K562 (cell line): ENCODE data around the gene ZNF8. TPM values are rescaled to one million over a fixed set of nuclear protein-coding genes. Genes with fewer than 3 reads are reported as not detected.
"Not testable (repeated sequence)": the region's sequence is repeated elsewhere in the genome, so short reads cannot be mapped to it uniquely, and the experiment has no call there.

ENCODE experiments used
- ATAC-seq: fragments of 200-7000 bp; cut with Tn5 transposase; 3 replicates; pipeline ENCODE4 v1.9.1; 2020; ENCODE audit warnings: moderate library complexity
- BruUV-seq: library from RNA; stranded (reverse); fragments of 400-500 nt; replicated peaks from 2 replicates; lab custom pipeline; 2021; lab: Mats Ljungman, UMichigan
- CTCF ChIA-PET: fragments of 300-600 bp; formaldehyde crosslinking; extraction: SDS; loops from one replicate; lab custom pipeline; 2021; ENCODE audit warnings: low intra/inter-chr PET ratio; lab: Yijun Ruan, JAX
- POLR2A ChIA-PET: fragments of 300-600, 350-650 bp; sonication (Branson Sonifier 250); formaldehyde crosslinking; extraction: SDS; loops from one replicate; lab custom pipeline; 2021; ENCODE audit warnings: antibody characterized with exemption, inconsistent platforms; lab: Yijun Ruan, JAX
- DNase-seq, 4 experiments: peaks; one replicate each; pipeline versions ENCODE4 v3.0.0 to v3.0.0-alpha.2; 2011 to 2018; ENCODE audit warnings: low spot score in 3 of 4, mixed read lengths in 3 of 4; ENCODE audit errors: extremely low read depth in 1 of 4
- FAIRE-seq: peaks from 2 replicates; lab custom pipeline; 2011; peaks lifted over from hg19 to GRCh38; lab: Jason Lieb, UNC
- H2AFZ ChIP-seq: 2 replicates; pipeline ENCODE4 v1.6.0; 2011; ENCODE audit warnings: low read depth, low read length, control low read depth, inconsistent platforms
- H3K27ac ChIP-seq: fragments of 200-600 bp; 3 replicates; pipeline ENCODE4 v1.8.0; 2011; ENCODE audit warnings: low read depth, mild to moderate bottlenecking, control low read depth, inconsistent platforms, low read length, moderate library complexity, mixed read lengths; ENCODE audit errors: extremely low read depth
- H3K27me3 ChIP-seq, 2 experiments: fragments of 300-600 bp in 1 of 2; 2 replicates in 1 of 2; 3 replicates in 1 of 2; pipeline versions ENCODE4 v1.6.0 to v1.8.0; 2011; ENCODE audit warnings: inconsistent platforms in 2 of 2, low read length in 2 of 2, mild to moderate bottlenecking in 1 of 2, mixed read lengths in 1 of 2, moderate library complexity in 1 of 2; ENCODE audit not compliant: control insufficient read depth in 2 of 2, insufficient read depth in 2 of 2
- H3K36me3 ChIP-seq: fragments of 300-600 bp; 3 replicates; pipeline ENCODE4 v1.8.0; 2011; ENCODE audit warnings: mild to moderate bottlenecking, low read length, inconsistent platforms; ENCODE audit not compliant: control insufficient read depth, insufficient read depth
- H3K4me1 ChIP-seq, 2 experiments: fragments of 200-600 bp in 1 of 2; replicated peaks in 1 of 2; 2 replicates in 1 of 2; 3 replicates in 1 of 2; pipeline versions ENCODE4 v1.5.1 to v1.8.0; 2011; ENCODE audit warnings: inconsistent platforms in 2 of 2, low read length in 2 of 2, mild to moderate bottlenecking in 1 of 2, mixed read lengths in 1 of 2, moderate library complexity in 1 of 2; ENCODE audit not compliant: control insufficient read depth in 2 of 2, insufficient read depth in 2 of 2
- H3K4me2 ChIP-seq: 2 replicates; pipeline ENCODE4 v1.6.1; 2011; ENCODE audit warnings: low read length, control low read depth, inconsistent platforms, mixed read lengths; ENCODE audit not compliant: insufficient read depth
- H3K4me3 ChIP-seq: fragments of 200-600 bp; sonication (generic), shearing (Covaris generic); 2 replicates; pipeline ENCODE4 v1.5.1; 2016; ENCODE audit warnings: control low read depth, inconsistent platforms
- H3K79me2 ChIP-seq: fragments of 200-600 bp; 3 replicates; pipeline ENCODE4 v1.8.0; 2011; ENCODE audit warnings: low read length, inconsistent platforms; ENCODE audit not compliant: control insufficient read depth, insufficient read depth
- H3K9ac ChIP-seq, 2 experiments: 2 replicates each; pipeline versions ENCODE4 v1.6.0 to v1.6.1; 2011; ENCODE audit warnings: low read depth in 2 of 2, low read length in 2 of 2, control low read depth in 1 of 2, inconsistent platforms in 1 of 2, mild to moderate bottlenecking in 1 of 2, mixed read lengths in 1 of 2; ENCODE audit not compliant: insufficient read depth in 1 of 2
- H3K9me1 ChIP-seq: one replicate; pipeline ENCODE4 v1.6.0; 2011; ENCODE audit warnings: inconsistent platforms, mild to moderate bottlenecking, low read length, moderate library complexity; ENCODE audit not compliant: control insufficient read depth, insufficient read depth
- H3K9me3 ChIP-seq: replicated peaks from 2 replicates; pipeline ENCODE4 v1.5.1; 2011; ENCODE audit warnings: low read depth, low read length, inconsistent platforms; ENCODE audit not compliant: control insufficient read depth, insufficient read depth
- H4K20me1 ChIP-seq: replicated peaks from 2 replicates; pipeline ENCODE4 v1.6.1; 2011; ENCODE audit warnings: low read length, inconsistent platforms, mixed read lengths; ENCODE audit not compliant: control insufficient read depth, insufficient read depth
- CEBPB ChIP-seq: fragments of 450-650 bp; IDR thresholded peaks from 2 replicates; pipeline ENCODE4 v1.6.1; 2016; ENCODE audit warnings: missing genetic modification characterization, missing compliant biosample characterization
- CEBPG ChIP-seq, 3 experiments: fragments of 200-800 bp in 1 of 3; sonication (Bioruptor generic) in 1 of 3; sonication (generic) in 1 of 3; formaldehyde crosslinking in 1 of 3; IDR thresholded peaks in 2 of 3; conservative IDR thresholded peaks in 1 of 3; 2 replicates each; pipeline versions ENCODE4 v1.6.1 to v1.8.0; 2016 to 2022; ENCODE audit warnings: missing compliant biosample characterization in 2 of 3, missing genetic modification characterization in 2 of 3, mild to moderate bottlenecking in 1 of 3, missing genetic modification reagents in 1 of 3
- PKNOX1 ChIP-seq: fragments of 450-650 bp; IDR thresholded peaks from 2 replicates; pipeline ENCODE4 v1.6.1; 2016
- ZNF766 ChIP-seq: fragments of 200-800 bp; sonication (Bioruptor generic); conservative IDR thresholded peaks from 2 replicates; pipeline ENCODE4 v1.6.1; 2016; ENCODE audit warnings: missing genetic modification characterization, missing compliant biosample characterization
- WGBS: fragments of 100-300 bp; shearing (Covaris generic); methylation state at CpG from one replicate; pipeline ENCODE4 v1.1.6; 2016; ENCODE audit warnings: low coverage, mixed read lengths; ENCODE audit not compliant: insufficient coverage; ENCODE audit errors: missing lambda C conversion rate; 5-methylcytosine and 5-hydroxymethylcytosine counted together
- in situ Hi-C: fragments of 300-500 bp; cut with MboI; formaldehyde crosslinking; loops from 4 replicates; pipeline ENCODE4 v1.15.0; 2018; ENCODE audit warnings: inconsistent platforms, mixed read lengths
- intact Hi-C: fragments of 100-400 bp; cut with micrococcal nuclease; formaldehyde crosslinking; loops from 2 replicates; pipeline ENCODE4 v1.14.2; 2022
- polyA plus RNA-seq, 8 experiments: library from polyadenylated mRNA; depleted of rRNA in 4 of 8; stranded (reverse) in 5 of 8; unstranded in 3 of 8; fragments of >200 nt; fragmentation: Nextera tagmentation in 2 of 8; fragmentation: Illumina TruSeq in 1 of 8; extraction: Ambion mirVana in 2 of 8; extraction: Trizol in 1 of 8; gene quantifications; 2 replicates each; pipeline versions ENCODE4 v1.2.1 to v1.2.3, GENCODE V29; 2011 to 2014; ENCODE audit warnings: inconsistent platforms in 1 of 8, missing spikeins in 1 of 8
- total RNA-seq, 7 experiments: library from RNA; depleted of rRNA in 6 of 7; stranded (reverse); fragments of >200 nt in 6 of 7; fragmentation: Illumina TruSeq in 2 of 7; extraction: Trizol in 2 of 7; gene quantifications; 2 replicates each; pipeline versions ENCODE4 v1.2.1 to v1.2.3, GENCODE V29; 2011 to 2021; ENCODE audit warnings: low replicate concordance in 1 of 7
- TF ChIP-seq, protein P1 (sequence below), 2 experiments: fragments of 450-650 bp; IDR thresholded peaks; 2 replicates each; pipeline ENCODE4 v1.6.1; 2018; ENCODE audit warnings: mild to moderate bottlenecking in 2 of 2, low read depth in 1 of 2; ENCODE audit not compliant: partially characterized antibody in 2 of 2

ZNF8 gene
- total and polyA plus RNA-seq, 9 of the 15 experiments (the other 6 are each of a cell fraction or from before 2014, with no cell fraction given) = 0.71 to 7.7 (median 4.7) TPM

- in situ Hi-C loops, H3K36me3 ChIP-seq, H3K79me2 ChIP-seq, intact Hi-C loops, H3K9me1 ChIP-seq, H3K27ac ChIP-seq, H3K27me3 ChIP-seq, FAIRE-seq, H4K20me1 ChIP-seq, CTCF ChIA-PET, H3K9me3 ChIP-seq, ATAC-seq, DNase-seq: not testable (repeated sequence)
- BruUV-seq = TSS peak; percentile 65
- Histone ChIP-seq H3K4me2 (peak overlapping the region; percentile 83), H3K4me3 (peak overlapping the region; percentile 78), H2AFZ (peak overlapping the region; percentile 84), H3K9ac (peak overlapping the region; percentile 59 to 96; a peak in 3 of 4 replicates), H3K4me1 (peaks cover 5 to 21% of the 10 kb centered on the region in 2 experiments; a peak in 4 of 5 replicates)
- POLR2A ChIA-PET = interaction anchor here (0.6 to 3.6 kb wide), 6 partner anchors 11 to 136 kb away, joined by 3 to 20 read pairs (median 4); partner anchors contain the start of gene ZNF497
- WGBS = 1% methylated on average over 12 of the region's 12 CpGs
- TF ChIP-seq ZNF766 (CRISPR knock-in tag) (0 out of 2 replicates have a peak, but pooled peaks have one; percentile 29), PKNOX1 (peak; percentile 19; the same call in 1 of the 2 replicates), CEBPG (CRISPR knock-in tag; IDR thresholded peaks at IDR 0.05) (0 out of 2 replicates have a peak, but pooled peaks have one; percentile 29), CEBPG (tag; conservative IDR thresholded peaks at IDR 0.05 in 1 of 2, IDR thresholded peaks at IDR 0.05 in 1 of 2) (peak; percentile 60 to 82), CEBPB (peak; percentile 89)
- TF ChIP-seq, protein P1, sequence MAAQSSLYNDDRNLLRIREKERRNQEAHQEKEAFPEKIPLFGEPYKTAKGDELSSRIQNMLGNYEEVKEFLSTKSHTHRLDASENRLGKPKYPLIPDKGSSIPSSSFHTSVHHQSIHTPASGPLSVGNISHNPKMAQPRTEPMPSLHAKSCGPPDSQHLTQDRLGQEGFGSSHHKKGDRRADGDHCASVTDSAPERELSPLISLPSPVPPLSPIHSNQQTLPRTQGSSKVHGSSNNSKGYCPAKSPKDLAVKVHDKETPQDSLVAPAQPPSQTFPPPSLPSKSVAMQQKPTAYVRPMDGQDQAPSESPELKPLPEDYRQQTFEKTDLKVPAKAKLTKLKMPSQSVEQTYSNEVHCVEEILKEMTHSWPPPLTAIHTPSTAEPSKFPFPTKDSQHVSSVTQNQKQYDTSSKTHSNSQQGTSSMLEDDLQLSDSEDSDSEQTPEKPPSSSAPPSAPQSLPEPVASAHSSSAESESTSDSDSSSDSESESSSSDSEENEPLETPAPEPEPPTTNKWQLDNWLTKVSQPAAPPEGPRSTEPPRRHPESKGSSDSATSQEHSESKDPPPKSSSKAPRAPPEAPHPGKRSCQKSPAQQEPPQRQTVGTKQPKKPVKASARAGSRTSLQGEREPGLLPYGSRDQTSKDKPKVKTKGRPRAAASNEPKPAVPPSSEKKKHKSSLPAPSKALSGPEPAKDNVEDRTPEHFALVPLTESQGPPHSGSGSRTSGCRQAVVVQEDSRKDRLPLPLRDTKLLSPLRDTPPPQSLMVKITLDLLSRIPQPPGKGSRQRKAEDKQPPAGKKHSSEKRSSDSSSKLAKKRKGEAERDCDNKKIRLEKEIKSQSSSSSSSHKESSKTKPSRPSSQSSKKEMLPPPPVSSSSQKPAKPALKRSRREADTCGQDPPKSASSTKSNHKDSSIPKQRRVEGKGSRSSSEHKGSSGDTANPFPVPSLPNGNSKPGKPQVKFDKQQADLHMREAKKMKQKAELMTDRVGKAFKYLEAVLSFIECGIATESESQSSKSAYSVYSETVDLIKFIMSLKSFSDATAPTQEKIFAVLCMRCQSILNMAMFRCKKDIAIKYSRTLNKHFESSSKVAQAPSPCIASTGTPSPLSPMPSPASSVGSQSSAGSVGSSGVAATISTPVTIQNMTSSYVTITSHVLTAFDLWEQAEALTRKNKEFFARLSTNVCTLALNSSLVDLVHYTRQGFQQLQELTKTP (IDR thresholded peaks at IDR 0.05; ENCODE audit: low read depth in 1 of 2, partially characterized antibody in 2 of 2) = peak in 1 of 2 experiments; percentile 25
Measured at GRCh38 chr19:58348080-58348479, 69.3 kb downstream of the ZNF8 start.
